ENCODE results near the gene MCTP1. TPM values are rescaled to one million over a fixed set of nuclear protein-coding genes. Genes with fewer than 3 reads are reported as not detected.
A peak's percentile ranks its signal among the peaks of the same experiment; 100 is the strongest.
"Not testable (repeated sequence)": the region's sequence is repeated elsewhere in the genome, so short reads cannot be mapped to it uniquely, and the experiment has no call there.

MCTP1 gene
- total RNA-seq, 8 experiments from 2014 or later: 1.3 to 8.3 (median 5.7) TPM

DNA sequence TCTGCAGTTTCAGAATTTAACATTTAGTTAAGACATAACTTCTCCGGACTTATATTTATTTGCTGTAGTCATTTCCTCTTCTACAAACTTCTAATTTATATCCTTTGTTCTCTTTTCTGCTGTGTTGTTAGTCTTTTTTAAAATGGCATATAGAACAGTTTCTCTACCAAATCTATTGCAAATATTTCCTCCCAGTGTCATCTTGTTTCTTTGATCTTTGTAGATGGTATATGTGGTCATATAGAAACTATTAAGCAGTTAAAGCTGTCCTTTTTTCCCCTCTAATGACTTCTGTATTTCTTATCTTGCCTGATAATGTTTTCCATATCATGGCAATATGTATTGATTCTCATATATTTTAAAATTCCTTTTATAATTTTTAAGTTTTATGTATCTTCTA is 264.5 kb downstream of the MCTP1 start:
- ATAC-seq (replicated peaks in 6 of 8): no peak
- in situ Hi-C loops (cut with MboI; ENCODE audit: low pct_unique_long_range_greater_than_20kb in 2 of 9, low sequenced_read_pairs in 9 of 9, unreplicated experiment in 9 of 9): no loop called here
- H3K4me3 ChIP-seq: no peak overlapping the region
- H3K4me1 ChIP-seq (replicated peaks in 1 of 2): no peaks in the 10 kb centered on the region
- H3K27ac ChIP-seq: no peak overlapping the region
- WGBS, 10 experiments: 0 to 100% (median 6%) methylated on average over 1 of the region's 1 CpG; no CpG with 5 or more reads in 2 of the 10 experiments

DNA sequence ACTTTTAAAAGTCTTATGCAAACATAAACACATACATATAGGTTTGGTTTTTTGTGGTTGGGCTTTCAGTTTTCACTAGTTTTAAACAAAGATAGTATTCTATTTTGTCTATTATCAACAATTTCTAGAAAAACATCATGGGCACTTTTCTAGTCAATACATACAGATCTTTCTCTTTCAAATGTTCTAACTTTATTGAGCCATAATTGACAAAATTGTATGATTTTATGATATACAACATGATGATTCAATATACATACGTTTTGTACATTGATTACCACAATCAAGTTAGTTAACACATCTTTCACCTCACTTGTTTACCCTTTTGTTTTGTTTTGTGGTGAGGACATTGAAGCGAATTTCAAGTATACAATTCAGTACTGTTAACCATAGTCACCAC is 265.9 kb downstream of the MCTP1 start:
- Histone ChIP-seq H3K4me3 (no peak overlapping the region), H3K27ac (no peak overlapping the region), H3K4me1 (replicated peaks in 1 of 2) (no peaks in the 10 kb centered on the region)
- ATAC-seq (replicated peaks in 6 of 8): no peak
- 0 to 87% (median 80%) methylated on average over 1 to 2 of the region's 2 CpGs for WGBS, 10 experiments
- in situ Hi-C loops (cut with MboI; ENCODE audit: low pct_unique_long_range_greater_than_20kb in 2 of 9, low sequenced_read_pairs in 9 of 9, unreplicated experiment in 9 of 9): no loop called here

DNA sequence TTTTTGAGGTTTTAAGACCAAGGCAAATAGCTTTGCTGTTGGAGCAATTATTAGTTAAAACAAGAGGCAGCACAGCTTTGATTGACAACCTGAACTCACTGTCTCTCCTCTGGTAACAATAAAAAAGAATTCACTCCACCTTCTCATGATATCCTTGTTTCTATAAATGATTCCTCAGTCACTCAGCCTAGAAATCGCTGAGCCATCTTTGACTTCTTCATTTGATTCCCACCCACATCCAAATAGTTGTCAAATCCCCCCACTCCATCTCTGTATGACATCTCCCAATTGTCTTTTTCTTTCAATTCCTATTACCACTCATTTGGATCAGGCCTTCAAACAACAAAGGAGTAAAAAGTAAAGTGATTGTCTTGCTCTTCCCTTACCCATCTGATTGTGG is 266.4 kb downstream of the MCTP1 start:
- no peak overlapping the region for H3K4me3 ChIP-seq
- H3K27ac ChIP-seq: no peak overlapping the region
- ATAC-seq (replicated peaks in 6 of 8): no peak
- H3K4me1 ChIP-seq (replicated peaks in 1 of 2): no peaks in the 10 kb centered on the region
- WGBS, 10 experiments: 0 to 100% (median 40%) methylated on average over 1 of the region's 1 CpG; no CpG with 5 or more reads in 2 of the 10 experiments
- in situ Hi-C loops (cut with MboI; ENCODE audit: low pct_unique_long_range_greater_than_20kb in 2 of 9, low sequenced_read_pairs in 9 of 9, unreplicated experiment in 9 of 9): no loop called here

DNA sequence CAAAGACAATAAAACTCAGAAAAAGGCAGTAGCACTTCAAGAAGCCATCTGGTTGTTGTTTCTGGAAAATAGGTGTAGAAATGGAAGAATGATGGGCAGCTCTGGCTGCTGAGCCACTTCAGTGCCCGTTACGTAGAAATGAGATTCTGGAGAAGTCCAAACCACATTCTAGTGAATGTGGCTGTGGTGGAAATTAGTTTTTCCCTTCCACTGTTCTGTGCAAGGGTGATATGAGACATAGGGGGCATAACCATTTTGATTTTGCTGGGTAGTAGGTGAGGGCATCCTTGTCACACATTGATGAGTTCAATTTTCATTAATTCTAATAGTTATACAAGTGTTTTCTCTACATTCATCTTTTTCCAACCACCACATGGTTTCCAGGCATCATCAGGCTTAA is 275.1 kb downstream of the MCTP1 start:
- in situ Hi-C loops (cut with MboI; ENCODE audit: low pct_unique_long_range_greater_than_20kb in 2 of 9, low sequenced_read_pairs in 9 of 9, unreplicated experiment in 9 of 9): no loop called here

DNA sequence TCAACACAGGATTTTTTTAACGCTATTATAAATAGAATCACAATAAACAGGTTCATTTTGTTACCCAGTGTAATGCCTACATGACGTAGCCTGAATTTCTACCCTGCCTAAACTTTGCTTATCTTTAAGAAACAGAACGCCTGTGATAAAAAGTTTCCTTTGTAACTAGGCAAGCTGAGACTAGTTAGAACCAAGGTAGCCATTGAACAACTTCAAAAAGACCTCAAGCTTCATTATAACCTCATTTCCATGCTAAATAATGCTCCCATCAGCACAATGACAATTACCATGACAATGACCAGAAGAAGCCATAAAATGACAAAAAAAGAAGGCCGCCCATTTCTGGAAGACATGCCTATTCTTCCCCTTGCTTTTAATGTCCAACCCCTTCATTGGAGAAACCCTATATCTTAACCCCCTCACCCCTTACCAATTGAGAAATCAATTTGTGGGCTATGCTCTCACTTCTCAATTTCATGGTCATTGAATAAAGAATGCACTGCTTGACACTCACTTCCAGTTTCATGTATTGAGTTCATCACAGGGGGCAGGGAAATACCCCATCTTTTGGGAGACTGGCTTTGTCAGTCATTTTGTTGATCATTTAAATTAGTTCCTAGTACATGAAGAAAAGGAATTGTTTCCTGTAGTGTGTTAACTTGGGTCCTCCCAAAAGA is 276.8 kb downstream of the MCTP1 start:
- Histone ChIP-seq H3K4me1 (replicated peaks in 1 of 2) (no peaks in the 10 kb centered on the region), H3K4me3 (no peak overlapping the region), H3K27ac (no peak overlapping the region)
- in situ Hi-C loops (cut with MboI; ENCODE audit: low pct_unique_long_range_greater_than_20kb in 2 of 9, low sequenced_read_pairs in 9 of 9, unreplicated experiment in 9 of 9): no loop called here
- no peak for ATAC-seq (replicated peaks in 6 of 8)
- 30 to 100% (median 55%) methylated on average over 1 to 4 of the region's 4 CpGs; no CpG with 5 or more reads in 1 of the 10 experiments for WGBS, 10 experiments

More for the DNA sequence above, 275.1 kb downstream of the MCTP1 start:
- Histone ChIP-seq H3K4me1 (replicated peaks in 1 of 2) (no peaks in the 10 kb centered on the region), H3K27ac (no peak overlapping the region), H3K4me3 (no peak overlapping the region)
- ATAC-seq (replicated peaks in 6 of 8): no peak
- WGBS, 10 experiments: 45 to 100% (median 96%) methylated on average over 2 of the region's 2 CpGs; no CpG with 5 or more reads in 2 of the 10 experiments

DNA sequence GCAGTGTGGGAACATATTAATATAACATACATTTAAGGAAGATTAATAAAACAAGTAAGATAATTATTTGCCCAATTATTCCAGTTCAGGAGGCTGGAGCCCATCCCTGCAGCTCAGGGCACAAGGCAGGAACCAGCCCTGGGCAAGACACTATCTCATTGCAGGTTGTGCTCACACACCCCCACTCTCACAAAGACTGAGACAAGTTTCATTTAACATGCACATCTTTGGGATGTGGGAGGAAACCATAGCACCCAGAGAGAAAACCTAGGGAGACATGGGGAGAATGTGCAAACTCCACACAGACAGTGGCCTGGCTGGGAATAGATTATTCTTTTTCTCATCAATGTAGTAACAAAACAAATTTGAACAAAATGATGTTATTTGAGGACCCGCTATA is 279.1 kb downstream of the MCTP1 start:
- H3K4me1 ChIP-seq (replicated peaks in 1 of 2): no peaks in the 10 kb centered on the region
- H3K27ac ChIP-seq: no peak overlapping the region
- ATAC-seq (replicated peaks in 6 of 8): peak in 1 of 8 experiments; percentile 38
- no peak overlapping the region for H3K4me3 ChIP-seq
- in situ Hi-C loops (cut with MboI; ENCODE audit: low pct_unique_long_range_greater_than_20kb in 2 of 9, low sequenced_read_pairs in 9 of 9, unreplicated experiment in 9 of 9): no loop called here
- no CpG with 5 or more reads among the region's 1 CpG for WGBS, 10 experiments

DNA sequence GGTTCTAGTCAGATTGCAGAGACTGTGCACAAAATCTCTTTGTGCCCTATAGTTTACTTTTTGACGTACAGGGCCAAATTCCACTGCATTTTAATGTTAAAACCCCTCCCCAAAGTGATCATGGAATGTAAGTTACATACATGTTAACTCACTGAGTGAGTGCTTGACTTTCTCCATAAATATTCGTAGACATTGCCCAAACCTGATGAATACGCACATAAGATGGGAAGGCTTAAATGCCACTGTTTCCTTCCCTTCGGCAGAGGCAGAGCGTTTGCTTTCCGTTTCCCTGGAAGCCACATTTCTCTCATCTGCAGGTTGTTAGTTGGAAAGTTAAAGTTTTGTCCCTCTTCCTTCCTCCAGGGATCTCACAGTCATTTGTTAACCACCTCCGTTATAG is 286.2 kb downstream of the MCTP1 start:
- Histone ChIP-seq H3K4me1 (replicated peaks in 1 of 2) (no peaks in the 10 kb centered on the region), H3K27ac (no peak overlapping the region), H3K4me3 (no peak overlapping the region)
- in situ Hi-C loops (cut with MboI; ENCODE audit: low pct_unique_long_range_greater_than_20kb in 2 of 9, low sequenced_read_pairs in 9 of 9, unreplicated experiment in 9 of 9): no loop called here
- WGBS, 10 experiments: 0 to 94% (median 68%) methylated on average over 1 to 7 of the region's 7 CpGs
- ATAC-seq (replicated peaks in 6 of 8): peak in 3 of 8 experiments; percentile 83 to 99 (median 86)

DNA sequence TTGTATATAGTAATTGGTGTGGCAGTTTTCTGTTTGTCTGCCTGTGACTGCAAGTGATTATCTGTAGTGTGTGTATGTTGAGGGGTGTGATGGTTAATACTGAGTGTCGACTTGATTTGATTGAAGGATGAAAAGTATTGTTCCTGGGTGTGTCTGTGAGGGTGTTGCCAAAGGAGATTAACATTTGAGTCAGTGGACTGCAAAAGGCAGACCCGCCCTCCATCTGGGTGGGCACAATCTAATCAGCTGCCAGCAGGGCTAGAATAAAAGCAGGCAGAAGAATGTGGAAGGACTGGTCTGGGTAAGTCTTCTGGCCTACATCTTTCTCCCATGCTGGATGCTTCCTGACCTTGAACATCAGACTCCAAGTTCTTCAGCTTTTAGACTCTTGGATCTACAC is 290.4 kb downstream of the MCTP1 start:
- H3K27ac ChIP-seq; in situ Hi-C loops (cut with MboI; ENCODE audit: low pct_unique_long_range_greater_than_20kb in 2 of 9, low sequenced_read_pairs in 9 of 9, unreplicated experiment in 9 of 9); H3K4me1 ChIP-seq (replicated peaks in 1 of 2); H3K4me3 ChIP-seq: not testable (repeated sequence)
- peak in 2 of 8 experiments; percentile 20 to 38 for ATAC-seq (replicated peaks in 6 of 8)
- 0 to 100% (median 60%) methylated on average over 1 to 2 of the region's 2 CpGs; no CpG with 5 or more reads in 3 of the 10 experiments for WGBS, 10 experiments

DNA sequence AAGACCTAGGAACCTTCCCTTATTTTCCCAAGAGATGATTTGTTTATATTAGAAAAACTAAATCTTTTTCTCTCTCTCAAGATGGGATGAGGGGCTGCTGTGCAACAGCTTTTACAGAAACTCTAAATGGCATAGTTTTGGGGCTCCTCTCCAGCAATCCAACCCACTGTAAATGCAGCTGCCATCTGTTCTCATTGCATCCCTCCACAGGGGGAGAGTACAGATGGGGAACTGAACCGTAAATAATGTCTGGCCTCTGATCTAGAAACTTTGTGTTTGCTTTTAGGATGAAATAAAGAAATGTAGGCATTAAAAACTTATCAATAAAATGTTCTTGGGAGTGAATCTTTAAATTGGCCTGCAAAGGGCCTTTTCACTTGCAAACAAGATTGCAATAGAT is 291.4 kb downstream of the MCTP1 start:
- peaks cover 0 to 4% of the 10 kb centered on the region in 2 donors for H3K4me1 ChIP-seq (replicated peaks in 1 of 2)
- in situ Hi-C loops (cut with MboI; ENCODE audit: low pct_unique_long_range_greater_than_20kb in 2 of 9, low sequenced_read_pairs in 9 of 9, unreplicated experiment in 9 of 9): no loop called here
- no peak overlapping the region for H3K27ac ChIP-seq
- no peak overlapping the region for H3K4me3 ChIP-seq
- no peak for ATAC-seq (replicated peaks in 6 of 8)
- WGBS, 10 experiments: 40 to 100% (median 84%) methylated on average over 1 of the region's 1 CpG; no CpG with 5 or more reads in 2 of the 10 experiments

DNA sequence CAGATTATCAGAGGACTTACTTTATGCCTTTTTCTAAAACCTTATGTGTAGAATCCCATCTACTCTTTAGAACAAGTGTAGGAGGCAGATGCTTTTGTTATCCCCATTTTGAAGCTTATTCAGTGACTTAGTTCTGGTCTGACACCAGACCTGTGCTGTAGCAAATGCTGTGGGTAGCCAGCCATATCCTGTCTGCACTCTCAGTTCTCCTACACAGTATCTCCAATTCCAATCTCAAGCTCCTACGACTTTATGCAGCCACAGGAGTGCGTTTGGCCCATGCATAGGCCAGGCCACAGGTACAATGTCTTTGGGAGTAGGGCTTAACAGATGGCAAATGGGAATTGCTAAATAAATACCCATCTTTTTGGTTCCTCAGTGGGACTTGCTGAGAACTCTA is 292.6 kb downstream of the MCTP1 start:
- no peak for ATAC-seq (replicated peaks in 6 of 8)
- 63 to 93% (median 75%) methylated on average over 1 to 2 of the region's 2 CpGs; no CpG with 5 or more reads in 4 of the 10 experiments for WGBS, 10 experiments
- H3K4me1 ChIP-seq (replicated peaks in 1 of 2): peaks cover 0 to 4% of the 10 kb centered on the region in 2 donors
- no peak overlapping the region for H3K27ac ChIP-seq
- in situ Hi-C loops (cut with MboI; ENCODE audit: low pct_unique_long_range_greater_than_20kb in 2 of 9, low sequenced_read_pairs in 9 of 9, unreplicated experiment in 9 of 9): no loop called here
- H3K4me3 ChIP-seq: no peak overlapping the region

DNA sequence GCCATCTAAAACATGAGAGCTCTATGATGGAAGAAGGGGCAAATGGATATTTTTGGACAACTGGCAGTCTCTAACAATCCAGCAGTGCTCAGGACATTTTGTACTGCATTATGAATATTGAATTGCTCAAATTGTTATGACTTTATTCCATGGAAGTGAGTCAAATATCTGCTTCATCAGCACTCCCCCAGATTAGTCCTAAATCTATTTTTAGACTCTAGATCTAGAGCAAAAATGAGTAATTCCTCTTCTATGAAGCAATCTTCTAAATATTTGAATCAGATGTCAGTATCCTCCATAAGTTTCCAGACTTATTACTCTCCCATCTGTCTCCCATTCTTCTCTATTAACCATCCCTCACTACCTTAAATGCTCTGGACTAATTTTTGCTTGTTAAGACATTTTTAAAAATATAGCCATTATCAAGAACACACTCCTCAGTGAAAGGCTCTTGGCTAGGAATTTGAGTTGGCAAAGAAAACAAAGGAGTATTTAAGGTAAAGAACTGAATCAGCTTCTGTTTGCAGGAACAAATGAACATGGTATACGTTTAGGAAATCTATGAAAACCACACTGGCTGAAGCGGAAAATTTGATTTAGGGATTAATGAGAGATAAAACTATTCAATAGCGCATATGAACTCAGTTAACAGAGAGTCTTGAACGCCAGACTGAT is 300.9 kb downstream of the MCTP1 start:
- WGBS, 10 experiments: 51 to 100% (median 71%) methylated on average over 2 to 4 of the region's 4 CpGs; no CpG with 5 or more reads in 1 of the 10 experiments
- H3K27ac ChIP-seq: no peak overlapping the region
- no peak overlapping the region for H3K4me3 ChIP-seq
- in situ Hi-C loops (cut with MboI; ENCODE audit: low pct_unique_long_range_greater_than_20kb in 2 of 9, low sequenced_read_pairs in 9 of 9, unreplicated experiment in 9 of 9): no loop called here
- H3K4me1 ChIP-seq (replicated peaks in 1 of 2): no peaks in the 10 kb centered on the region
- peak in 2 of 8 experiments; percentile 24 to 68 for ATAC-seq (replicated peaks in 6 of 8)

DNA sequence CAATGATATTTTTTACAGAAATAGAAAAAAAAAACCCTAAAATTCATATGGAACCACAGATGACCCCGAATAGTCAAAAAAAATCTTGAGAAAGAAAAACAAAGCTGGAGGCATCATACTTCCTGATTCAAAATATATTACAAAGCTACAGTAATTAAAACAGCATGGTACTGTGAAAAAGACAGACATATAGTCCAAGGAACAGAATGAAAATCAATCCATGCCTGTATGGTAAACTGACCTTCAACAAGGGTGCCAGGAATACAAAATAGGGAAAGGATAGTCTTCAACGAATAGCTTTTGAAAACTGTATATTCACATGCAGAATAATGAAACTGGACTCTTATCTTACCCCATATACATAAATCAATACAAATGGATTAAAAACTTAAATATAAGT is 307.5 kb downstream of the MCTP1 start:
- Histone ChIP-seq H3K27ac (no peak overlapping the region), H3K4me3 (no peak overlapping the region), H3K4me1 (replicated peaks in 1 of 2) (no peaks in the 10 kb centered on the region)
- in situ Hi-C loops (cut with MboI; ENCODE audit: low pct_unique_long_range_greater_than_20kb in 2 of 9, low sequenced_read_pairs in 9 of 9, unreplicated experiment in 9 of 9): no loop called here
- 0 to 83% (median 15%) methylated on average over 1 to 2 of the region's 2 CpGs; no CpG with 5 or more reads in 1 of the 10 experiments for WGBS, 10 experiments
- ATAC-seq (replicated peaks in 6 of 8): no peak

DNA sequence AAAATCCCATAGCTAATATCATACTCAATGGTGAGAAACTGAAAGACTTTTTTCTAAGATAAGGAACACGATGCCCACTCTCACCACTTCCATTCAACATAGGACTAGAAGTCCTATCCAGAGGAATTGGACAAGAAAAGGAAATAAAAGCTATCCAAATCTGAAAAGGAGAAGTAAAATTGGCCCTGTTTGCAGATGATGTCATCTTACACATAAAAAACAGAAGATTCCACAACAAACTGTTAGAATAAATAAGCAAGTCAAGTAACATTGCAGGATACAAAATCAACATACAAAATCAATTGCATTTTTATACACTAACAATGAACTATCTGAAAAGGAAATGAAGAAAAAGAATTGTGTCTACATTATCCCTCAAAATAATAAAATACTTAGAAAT is 308.0 kb downstream of the MCTP1 start:
- in situ Hi-C loops (cut with MboI; ENCODE audit: low pct_unique_long_range_greater_than_20kb in 2 of 9, low sequenced_read_pairs in 9 of 9, unreplicated experiment in 9 of 9): no loop called here
- Histone ChIP-seq H3K4me3 (no peak overlapping the region), H3K27ac (no peak overlapping the region), H3K4me1 (replicated peaks in 1 of 2) (no peaks in the 10 kb centered on the region)
- no peak for ATAC-seq (replicated peaks in 6 of 8)
- WGBS, 10 experiments: 60 to 100% (median 84%) methylated on average over 1 of the region's 1 CpG; no CpG with 5 or more reads in 4 of the 10 experiments
